Loucy (cell line): ENCODE measurements around the gene UBE2D4.
A peak's percentile ranks its signal among the peaks of the same experiment; 100 is the strongest.

Experiments used
- H2AFZ ChIP-seq: fragments of 200-600 bp; sonication (generic); 2 replicates; pipeline ENCODE4 v1.6.0; 2016; ENCODE audit warnings: antibody characterized with exemption, mild to moderate bottlenecking, low read length, moderate library complexity
- H3F3A ChIP-seq: fragments of 200-600 bp; 2 replicates; pipeline ENCODE4 v1.6.0; 2016; ENCODE audit warnings: antibody characterized with exemption, low read depth, mild to moderate bottlenecking
- H3K27me3 ChIP-seq: fragments of 200-600 bp; sonication (generic); 2 replicates; pipeline ENCODE4 v1.6.1; 2014; ENCODE audit warnings: low read length, mild to moderate bottlenecking; ENCODE audit not compliant: insufficient read depth, poor library complexity, severe bottlenecking
- H3K36me3 ChIP-seq: fragments of 200-600 bp; sonication (generic); 2 replicates; pipeline ENCODE4 v1.6.1; 2016; ENCODE audit warnings: low read length; ENCODE audit not compliant: insufficient read depth
- H3K4me1 ChIP-seq: fragments of 200-600 bp; sonication (generic); 2 replicates; pipeline ENCODE4 v1.5.1; 2014; ENCODE audit warnings: low read length, mild to moderate bottlenecking; ENCODE audit not compliant: insufficient read depth, poor library complexity, severe bottlenecking
- H3K4me2 ChIP-seq: fragments of 200-600 bp; sonication (generic); 2 replicates; pipeline ENCODE4 v1.6.0; 2014; ENCODE audit warnings: antibody characterized with exemption, low read length, low read depth, mild to moderate bottlenecking; ENCODE audit not compliant: poor library complexity, severe bottlenecking
- H3K4me3 ChIP-seq: fragments of 200-600 bp; sonication (generic); 2 replicates; pipeline ENCODE4 v1.5.1; 2014; ENCODE audit warnings: low read length, mild to moderate bottlenecking, mixed read lengths; ENCODE audit not compliant: poor library complexity, severe bottlenecking
- H3K79me2 ChIP-seq: fragments of 200-600 bp; sonication (generic); 2 replicates; pipeline ENCODE4 v1.6.1; 2014; ENCODE audit warnings: low read length; ENCODE audit not compliant: insufficient read depth
- H3K9ac ChIP-seq: fragments of 200-600 bp; sonication (generic); 2 replicates; pipeline ENCODE4 v1.6.0; 2014; ENCODE audit warnings: mild to moderate bottlenecking, low read depth, low read length, moderate library complexity; ENCODE audit not compliant: poor library complexity, severe bottlenecking
- H3K9me2 ChIP-seq: fragments of 200-600 bp; sonication (generic); replicated peaks from 2 replicates; pipeline ENCODE4 v1.6.1; 2016; ENCODE audit warnings: low read depth, low read length, mixed read lengths
- H3K9me3 ChIP-seq: fragments of 200-600 bp; sonication (generic); 2 replicates; pipeline ENCODE4 v1.6.1; 2014; ENCODE audit warnings: mild to moderate bottlenecking, antibody characterized with exemption, low read length, low read depth; ENCODE audit not compliant: insufficient read depth
- H4K20me1 ChIP-seq: fragments of 200-600 bp; sonication (generic); 2 replicates; pipeline ENCODE4 v1.6.0; 2014; ENCODE audit warnings: antibody characterized with exemption, low read length, mild to moderate bottlenecking; ENCODE audit not compliant: insufficient read depth, poor library complexity, severe bottlenecking
- CTCF ChIP-seq: fragments of 200-600 bp; sonication (generic); conservative IDR thresholded peaks from 2 replicates; pipeline ENCODE4 v1.5.1; 2014; ENCODE audit warnings: mild to moderate bottlenecking, antibody characterized with exemption, low read length
- EZH2phosphoT487 ChIP-seq: fragments of 200-600 bp; IDR thresholded peaks from 2 replicates; pipeline ENCODE4 v1.6.1; 2018; ENCODE audit warnings: antibody characterized with exemption, mild to moderate bottlenecking, moderate library complexity, borderline replicate concordance

UBE2D4 gene

GRCh38 chr7:43905956-43906330, 20.3 kb upstream of the UBE2D4 start:
- Histone ChIP-seq H3F3A (no peaks in the 10 kb centered on the region), H2AFZ (peak overlapping the region; percentile 78), H3K9ac (peak overlapping the region; percentile 78), H3K4me2 (peak overlapping the region; percentile 92), H3K4me3 (peak overlapping the region; percentile 88), H4K20me1 (peaks cover 10% of the 10 kb centered on the region), H3K27me3 (no peaks in the 10 kb centered on the region), H3K36me3 (no peaks in the 10 kb centered on the region), H3K79me2 (peaks cover 36% of the 10 kb centered on the region), H3K4me1 (peaks cover 38% of the 10 kb centered on the region), H3K9me2 (no peaks in the 10 kb centered on the region), H3K9me3 (no peaks in the 10 kb centered on the region)
- no peak for TF ChIP-seq CTCF
- no peak for TF ChIP-seq EZH2phosphoT487

- peaks cover 37% of the 10 kb centered on the region for H3K4me1 ChIP-seq
- peaks cover 10% of the 10 kb centered on the region for H4K20me1 ChIP-seq
- peak within 1 kb of the TSS; percentile 92 for H3K4me2 ChIP-seq
- no peak for TF ChIP-seq CTCF
- TF ChIP-seq EZH2phosphoT487 = no peak
- H3F3A ChIP-seq = no peaks in the 10 kb centered on the region
- peak within 1 kb of the TSS; percentile 78 for H3K9ac ChIP-seq
- peak within 1 kb of the TSS; percentile 88 for H3K4me3 ChIP-seq
- H3K79me2 ChIP-seq = peaks cover 31% of the 10 kb centered on the region
- no peaks in the 10 kb centered on the region for H3K9me3 ChIP-seq
- H3K27me3 ChIP-seq = no peaks in the 10 kb centered on the region
- H3K9me2 ChIP-seq = no peaks in the 10 kb centered on the region
- H3K36me3 ChIP-seq = no peaks in the 10 kb centered on the region
- H2AFZ ChIP-seq = peak within 1 kb of the TSS; percentile 79
Measured at GRCh38 chr7:43906331-43907010, 19.8 kb upstream of the UBE2D4 start, which contains the start of gene URGCP. Gene URGCP, minus strand, starts transcription at chr7:43906596. Its CDS starts 21 bp downstream, at chr7:43906575.

- no peaks in the 10 kb centered on the region for H3F3A ChIP-seq
- H3K9ac ChIP-seq = no peak overlapping the region
- no peak overlapping the region for H3K4me3 ChIP-seq
- no peaks in the 10 kb centered on the region for H3K27me3 ChIP-seq
- no peaks in the 10 kb centered on the region for H4K20me1 ChIP-seq
- H2AFZ ChIP-seq = no peak overlapping the region
- no peaks in the 10 kb centered on the region for H3K36me3 ChIP-seq
- no peaks in the 10 kb centered on the region for H3K4me1 ChIP-seq
- H3K4me2 ChIP-seq = no peak overlapping the region
- H3K9me3 ChIP-seq = no peaks in the 10 kb centered on the region
- no peaks in the 10 kb centered on the region for H3K79me2 ChIP-seq
- no peak for TF ChIP-seq EZH2phosphoT487
- TF ChIP-seq CTCF = no peak
- no peaks in the 10 kb centered on the region for H3K9me2 ChIP-seq
Measured at GRCh38 chr7:43914795-43915194, 11.4 kb upstream of the UBE2D4 start.
